Spinal cord (tissue), 10 donors: ENCODE data around the gene CHCHD2. TPM values are rescaled to one million over a fixed set of nuclear protein-coding genes. Genes with fewer than 3 reads are reported as not detected.
"Not testable (repeated sequence)": the region's sequence is repeated elsewhere in the genome, so short reads cannot be mapped to it uniquely, and the experiment has no call there.

Experiments
- DNase-seq, 6 donors: peaks; one replicate each; pipeline versions ENCODE4 v3.0.0 to v3.0.0-alpha.2; 2013 to 2015; ENCODE audit warnings: low spot score in 6 of 6, low read depth in 4 of 6
- H3K27ac ChIP-seq: one replicate; pipeline ENCODE4 v1.5.1; 2013; ENCODE audit warnings: low read depth, low read length, control low read depth
- H3K27me3 ChIP-seq: one replicate; pipeline ENCODE4 v1.6.1; 2013; ENCODE audit warnings: low read length; ENCODE audit not compliant: control insufficient read depth, insufficient read depth
- H3K36me3 ChIP-seq: one replicate; pipeline ENCODE4 v1.6.1; 2013; ENCODE audit warnings: low read length; ENCODE audit not compliant: control insufficient read depth, insufficient read depth
- H3K4me1 ChIP-seq: one replicate; pipeline ENCODE4 v1.6.1; 2013; ENCODE audit warnings: low read length; ENCODE audit not compliant: control insufficient read depth, insufficient read depth
- H3K4me3 ChIP-seq: one replicate; pipeline ENCODE4 v1.5.1; 2013; ENCODE audit warnings: low read depth, low read length, control low read depth
- H3K9me3 ChIP-seq: one replicate; pipeline ENCODE4 v1.6.1; 2013; ENCODE audit warnings: low read length; ENCODE audit not compliant: control insufficient read depth, insufficient read depth
- WGBS: methylation state at CpG from one replicate; pipeline ENCODE4 v1.1.5; 2013; ENCODE audit warnings: missing lambda C conversion rate; ENCODE audit not compliant: insufficient coverage; 5-methylcytosine and 5-hydroxymethylcytosine counted together
- long read RNA-seq, 4 donors: transcript quantifications; one replicate each; lab custom pipeline, GENCODE V29; 2026
- polyA plus RNA-seq, 2 donors: library from polyadenylated mRNA; unstranded; fragments of 120-200 nt; gene quantifications; one replicate each; pipeline ENCODE4 v1.2.1, GENCODE V29; 2013; ENCODE audit not compliant: insufficient read length in 2 of 2
- total RNA-seq, 2 donors: library from RNA; depleted of rRNA in 1 of 2; stranded (reverse); fragments of 120-200 nt in 1 of 2; fragments of >200 nt in 1 of 2; gene quantifications; one replicate each; pipeline versions ENCODE4 v1.2.3 to v1.2.4, GENCODE V29; 2013 to 2014
- donor health status: healthy.

Gene CHCHD2
- total RNA-seq (100 to 1,000 TPM; 182 to 466 TPM), polyA plus RNA-seq (100 to 1,000 TPM; 297 to 334 TPM)
- long read RNA-seq, donor 1, transcript CHCHD2-202 (3 exons, 694 nt) = minor isoform, 9 of 509 reads
- long read RNA-seq, donor 1, transcript CHCHD2-201 (4 exons, 901 nt) = major isoform, 343 of 509 reads
- long read RNA-seq, donor 1, partial matches to known transcripts = 145 of 509 reads
- long read RNA-seq, donor 1, other reads (novel, unspliced or antisense) = 12 of 509 reads
- long read RNA-seq, donor 2, transcript CHCHD2-201 (4 exons, 901 nt) = major isoform, 155 of 190 reads
- long read RNA-seq, donor 2, transcript CHCHD2-202 (3 exons, 694 nt) = minor isoform, 6 of 190 reads
- long read RNA-seq, donor 2, partial matches to known transcripts = 29 of 190 reads
- long read RNA-seq, donor 2, other reads (novel, unspliced or antisense) = 0 of 190 reads
- long read RNA-seq, donor 3, transcript CHCHD2-201 (4 exons, 901 nt) = major isoform, 148 of 198 reads
- long read RNA-seq, donor 3, partial matches to known transcripts = 38 of 198 reads
- long read RNA-seq, donor 3, other reads (novel, unspliced or antisense) = 10 of 198 reads
- long read RNA-seq, donor 4, transcript CHCHD2-202 (3 exons, 694 nt) = minor isoform, 19 of 814 reads
- long read RNA-seq, donor 4, transcript CHCHD2-201 (4 exons, 901 nt) = major isoform, 581 of 814 reads
- long read RNA-seq, donor 4, partial matches to known transcripts = 196 of 814 reads
- long read RNA-seq, donor 4, other reads (novel, unspliced or antisense) = 18 of 814 reads

GRCh38 chr7:56106108-56107073 is at the start of gene CHCHD2:
Gene CHCHD2 (minus strand): TSS chr7:56106476. CDS start chr7:56106413, 63 bp downstream.
- Histone ChIP-seq H3K36me3 (peaks cover 20% of the 10 kb centered on the region), H3K4me1 (peaks cover 10% of the 10 kb centered on the region), H3K4me3 (peak within 1 kb of the TSS; percentile 90), H3K9me3 (no peaks in the 10 kb centered on the region), H3K27ac (peak within 1 kb of the TSS; percentile 71), H3K27me3 (no peaks in the 10 kb centered on the region)
- peak; percentile 90 to 100 (median 98) for DNase-seq
- 0% methylated on average over 50 of the region's 57 CpGs for WGBS

- H3K27ac ChIP-seq, H3K4me1 ChIP-seq, H3K4me3 ChIP-seq, H3K36me3 ChIP-seq, H3K27me3 ChIP-seq, DNase-seq, H3K9me3 ChIP-seq: not testable (repeated sequence)
- WGBS = no CpG with 5 or more reads among the region's 2 CpGs
These were observed 24.8 kb upstream of the CHCHD2 start for GRCh38 chr7:56131062-56131461.

- Histone ChIP-seq H3K27ac (no peak overlapping the region), H3K9me3 (no peaks in the 10 kb centered on the region), H3K36me3 (no peaks in the 10 kb centered on the region), H3K4me3 (no peak overlapping the region), H3K27me3 (no peaks in the 10 kb centered on the region), H3K4me1 (no peaks in the 10 kb centered on the region)
- no CpG with 5 or more reads among the region's 7 CpGs for WGBS
- DNase-seq = no peak
These were observed 21.1 kb upstream of the CHCHD2 start for GRCh38 chr7:56127241-56127975.

GRCh38 chr7:56125831-56126230 is 19.6 kb upstream of the CHCHD2 start:
- Histone ChIP-seq H3K27me3 (no peaks in the 10 kb centered on the region), H3K36me3 (no peaks in the 10 kb centered on the region), H3K27ac (no peak overlapping the region), H3K9me3 (no peaks in the 10 kb centered on the region), H3K4me1 (no peaks in the 10 kb centered on the region), H3K4me3 (no peak overlapping the region)
- WGBS = 86% methylated on average over 3 of the region's 8 CpGs
- no peak for DNase-seq

- DNase-seq = no peak
- H3K4me1 ChIP-seq = no peaks in the 10 kb centered on the region
- H3K4me3 ChIP-seq = no peak overlapping the region
- H3K27ac ChIP-seq = no peak overlapping the region
- H3K27me3 ChIP-seq = no peaks in the 10 kb centered on the region
- H3K9me3 ChIP-seq = no peaks in the 10 kb centered on the region
- no peaks in the 10 kb centered on the region for H3K36me3 ChIP-seq
- WGBS = 75% methylated on average over 5 of the region's 6 CpGs
These were observed 18.7 kb upstream of the CHCHD2 start for GRCh38 chr7:56124981-56125380.

- Histone ChIP-seq H3K36me3 (no peaks in the 10 kb centered on the region), H3K4me3 (no peak overlapping the region), H3K27ac (no peak overlapping the region), H3K27me3 (no peaks in the 10 kb centered on the region), H3K9me3 (no peaks in the 10 kb centered on the region), H3K4me1 (no peaks in the 10 kb centered on the region)
- DNase-seq = no peak
- WGBS = 89% methylated on average over 5 of the region's 6 CpGs
These were observed 15.2 kb upstream of the CHCHD2 start for GRCh38 chr7:56121440-56121839.

- no peak within 1 kb of the TSS for H3K4me3 ChIP-seq
- WGBS = 3% methylated on average over 65 of the region's 65 CpGs
- DNase-seq = peak in 1 of 6 donors; percentile 43
- no peaks in the 10 kb centered on the region for H3K36me3 ChIP-seq
- no peak within 1 kb of the TSS for H3K27ac ChIP-seq
- H3K27me3 ChIP-seq = peaks cover 8% of the 10 kb centered on the region
- no peaks in the 10 kb centered on the region for H3K9me3 ChIP-seq
- peaks cover 2% of the 10 kb centered on the region for H3K4me1 ChIP-seq
These were observed 9.7 kb upstream of the CHCHD2 start, which contains the start of gene NUPR2 for GRCh38 chr7:56115852-56116538. Gene NUPR2 (minus strand): TSS chr7:56116417. CDS start chr7:56116314, 103 bp downstream.

- H3K27me3 ChIP-seq, H3K4me1 ChIP-seq, H3K36me3 ChIP-seq, H3K27ac ChIP-seq, H3K9me3 ChIP-seq, H3K4me3 ChIP-seq, DNase-seq: not testable (repeated sequence)
- WGBS = 92% methylated on average over 2 of the region's 3 CpGs
These were observed 6.0 kb upstream of the CHCHD2 start for GRCh38 chr7:56112244-56112643.
